Stimulated activated CD8-positive, alpha-beta memory T cell treated with anti-CD3 and anti-CD28 coated beads, Interleukin-7, amount 100 ng/mL, for 48 hours (primary cell): ENCODE data around the gene ACVR2A.

Experiments used
- DNase-seq, 2 donors: peaks; one replicate each; pipeline ENCODE4 v3.0.0-alpha.2; 2020; ENCODE audit warnings: low read depth in 1 of 2; ENCODE audit errors: extremely low read depth in 1 of 2

The ACVR2A gene

GRCh38 chr2:147854557-147855134 is 9.8 kb downstream of the ACVR2A start:
- no peak for DNase-seq

DNA sequence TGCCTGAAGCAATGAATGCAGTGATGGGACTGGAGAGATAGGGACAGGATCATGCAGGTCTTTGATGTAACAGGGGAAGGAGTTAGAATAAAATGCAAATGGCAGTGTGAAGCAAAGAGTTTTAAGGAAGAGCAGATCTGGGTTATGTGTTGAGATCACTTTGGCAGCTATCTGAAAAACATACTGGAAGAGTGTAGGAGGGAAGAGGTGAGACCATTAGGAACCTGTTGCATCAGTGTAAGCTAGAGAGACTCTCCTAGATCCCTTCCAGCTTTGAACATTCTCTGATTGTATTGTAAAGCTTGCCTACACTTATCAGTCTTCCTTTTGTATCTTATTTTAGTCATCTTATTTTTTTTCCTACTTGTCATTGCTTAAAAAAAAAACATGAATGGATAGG is 10.5 kb downstream of the ACVR2A start:
- no peak for DNase-seq

DNA sequence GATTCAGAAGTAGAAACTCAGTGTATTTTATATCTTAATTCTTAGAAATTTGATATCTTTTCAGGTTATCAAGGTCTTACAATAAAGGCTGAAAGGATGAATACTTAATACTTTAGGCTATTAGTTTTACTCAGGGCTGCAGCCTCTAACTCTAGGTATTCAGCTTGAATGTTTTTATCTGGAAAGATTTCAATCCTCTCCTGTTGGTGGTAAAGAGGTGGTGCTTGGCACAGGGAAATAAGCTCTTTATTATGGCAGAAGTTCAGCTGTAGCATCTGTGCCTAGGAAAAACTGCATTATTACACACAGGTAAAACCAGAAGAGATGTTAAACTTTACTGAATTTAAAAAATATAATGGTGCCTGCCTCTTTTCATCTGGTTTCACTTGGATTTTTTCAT is 11.1 kb downstream of the ACVR2A start:
- no peak for DNase-seq

GRCh38 chr2:147860009-147860408 is 15.2 kb downstream of the ACVR2A start:
- DNase-seq = no peak

GRCh38 chr2:147862859-147863516 is 18.2 kb downstream of the ACVR2A start:
- no peak for DNase-seq

DNA sequence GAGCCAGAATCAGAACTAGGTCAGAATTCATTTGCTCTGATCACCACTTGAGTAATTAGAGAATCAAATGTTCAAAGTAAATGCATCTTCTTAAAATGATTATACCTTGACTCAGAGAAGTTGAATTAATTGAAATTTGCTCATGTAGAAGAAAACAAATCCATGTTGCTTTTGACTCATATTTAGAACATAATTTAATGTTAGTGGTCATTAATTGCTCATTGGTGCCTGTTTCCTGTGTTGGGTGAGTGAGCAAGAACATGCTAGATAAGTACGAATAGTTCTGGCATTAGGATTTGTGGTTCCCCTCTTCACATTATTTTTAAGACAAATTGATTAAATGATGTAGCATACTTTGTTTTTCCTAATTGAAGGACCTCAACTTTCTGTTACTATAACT is 19.0 kb downstream of the ACVR2A start:
- DNase-seq = no peak

- DNase-seq = no peak
Observed at GRCh38 chr2:147865560-147865959, 20.7 kb downstream of the ACVR2A start.

- DNase-seq = no peak
Observed at GRCh38 chr2:147867050-147867449, 22.2 kb downstream of the ACVR2A start.

DNA sequence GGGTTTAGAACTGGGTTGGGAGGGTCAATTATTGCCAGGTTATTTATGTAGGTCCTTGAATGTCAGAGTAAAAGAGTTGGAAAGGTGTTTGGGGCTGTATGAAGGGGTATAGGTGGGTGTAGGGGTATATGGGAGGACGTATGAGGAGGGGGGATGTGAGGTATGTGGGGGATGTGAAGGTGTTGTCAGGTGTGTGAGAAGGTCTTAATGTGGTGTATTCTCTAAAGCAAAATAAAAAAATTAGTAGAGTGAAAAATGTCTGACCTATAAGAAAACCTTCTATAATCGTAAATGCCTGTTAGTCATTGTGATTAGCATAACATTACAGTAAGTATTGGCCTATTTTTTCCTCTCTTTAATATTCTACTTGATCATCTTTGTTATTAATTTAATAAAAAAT is 25.1 kb downstream of the ACVR2A start:
- no peak for DNase-seq

GRCh38 chr2:147872967-147873366 is 28.1 kb downstream of the ACVR2A start:
- DNase-seq = no peak

DNA sequence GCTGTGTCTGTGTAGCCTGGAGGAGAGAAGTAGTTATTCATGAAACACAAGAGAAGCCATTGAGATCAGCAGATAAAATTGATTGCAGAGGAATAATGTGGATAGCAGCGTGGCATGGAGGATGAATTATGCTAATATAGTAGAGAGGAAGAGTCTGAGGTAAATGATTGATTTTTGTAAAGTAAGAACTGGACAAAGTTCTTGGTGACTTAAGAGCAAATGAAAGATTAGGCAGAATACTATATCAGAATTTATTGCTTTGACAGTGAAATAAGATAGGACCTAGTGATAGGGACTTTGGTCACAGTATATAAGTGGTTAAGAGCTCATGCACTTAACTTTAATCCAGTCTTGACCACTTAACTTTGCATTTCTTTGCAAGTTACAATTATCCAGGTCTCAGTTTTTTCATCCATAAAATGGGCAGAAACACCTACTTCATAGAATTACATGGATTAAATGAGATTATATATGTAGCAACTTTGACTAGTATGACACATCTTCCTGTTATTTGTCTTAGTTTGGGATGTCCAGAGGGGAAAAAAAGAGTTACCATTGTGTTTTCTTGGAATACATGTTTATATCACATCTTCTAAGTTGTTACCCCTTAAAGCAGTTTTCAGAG is 29.1 kb downstream of the ACVR2A start:
- DNase-seq = no peak

DNA sequence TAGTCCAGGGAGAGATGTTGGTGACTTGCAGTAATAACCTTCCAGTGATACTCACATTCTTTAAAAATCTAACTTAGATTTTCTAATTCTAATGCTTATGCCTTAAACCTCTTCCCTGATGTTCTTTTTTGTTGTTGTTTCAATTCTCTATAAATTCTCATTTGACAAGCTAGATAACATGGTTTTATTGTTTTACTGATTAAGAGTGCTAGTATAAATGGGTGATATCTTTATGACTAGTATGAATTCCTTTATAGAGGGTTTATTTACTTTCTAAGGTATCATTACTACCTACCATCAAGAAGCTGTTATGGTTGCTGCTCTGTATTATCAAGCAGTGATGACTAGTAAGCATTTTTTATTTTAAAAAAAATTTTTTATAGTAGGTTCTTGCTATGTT is 35.0 kb downstream of the ACVR2A start:
- DNase-seq = no peak

DNA sequence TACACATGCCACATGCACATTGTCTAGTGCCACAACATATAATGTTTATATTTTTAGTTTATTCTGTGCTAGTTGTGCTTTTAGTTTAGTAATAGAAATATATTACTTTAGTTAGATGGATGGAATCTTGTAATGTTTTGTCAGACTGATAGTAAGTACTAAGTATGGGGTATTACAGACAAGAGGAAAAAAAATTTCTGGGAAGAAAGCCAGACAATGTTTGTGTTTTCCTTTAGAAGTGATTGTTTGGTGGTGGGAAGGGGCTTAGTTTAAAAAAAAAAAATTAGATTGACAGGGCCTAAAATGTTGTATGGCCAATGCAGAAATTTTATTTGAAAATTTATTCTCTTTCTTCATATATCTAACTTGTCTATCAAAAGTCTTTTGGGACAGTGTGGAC is 37.8 kb downstream of the ACVR2A start:
- DNase-seq = no peak

- no peak for DNase-seq
Observed at GRCh38 chr2:147884830-147885229, 40.0 kb downstream of the ACVR2A start.

- no peak for DNase-seq
Observed at GRCh38 chr2:147886136-147886535, 41.3 kb downstream of the ACVR2A start.

DNA sequence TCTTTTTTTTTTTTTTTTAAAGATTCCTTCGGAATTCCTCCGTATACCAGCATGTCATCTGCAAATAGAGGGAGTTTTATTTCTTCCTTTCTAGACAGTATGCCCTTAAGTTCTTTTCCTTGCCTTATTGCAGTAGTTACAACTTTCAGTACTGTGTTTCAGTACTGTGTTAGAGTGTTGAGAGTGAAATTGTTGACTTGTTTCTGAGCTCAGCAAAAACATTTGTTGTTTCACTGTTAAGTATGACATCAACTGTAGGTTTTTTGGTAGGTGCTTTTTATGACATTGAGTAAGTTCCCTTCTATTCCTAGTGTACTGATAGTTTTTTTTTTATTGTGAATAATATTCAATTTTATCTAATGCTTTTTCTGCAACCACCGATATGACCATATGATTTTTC is 43.9 kb downstream of the ACVR2A start:
- no peak for DNase-seq

DNA sequence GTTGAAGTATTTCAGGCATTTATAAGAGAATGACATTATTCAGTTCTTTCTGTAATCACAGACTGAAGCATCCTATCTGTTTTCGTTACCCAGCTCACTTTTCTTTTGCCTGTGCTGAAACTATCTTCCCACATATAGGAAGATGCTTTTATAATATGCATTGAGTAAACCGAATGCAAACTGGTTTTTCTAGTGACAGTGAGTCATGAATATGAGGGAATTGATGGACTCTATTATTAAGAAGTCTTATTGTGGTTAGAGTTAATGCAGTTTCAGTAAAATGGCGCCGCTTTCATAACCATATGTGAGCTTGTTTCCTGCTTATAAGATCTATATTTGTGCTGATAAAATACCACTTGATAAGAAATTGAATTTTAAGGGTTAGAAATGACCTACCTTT is 59.2 kb downstream of the ACVR2A start:
- DNase-seq = no peak

GRCh38 chr2:147909178-147909577 is 64.3 kb downstream of the ACVR2A start:
- DNase-seq = no peak

DNA sequence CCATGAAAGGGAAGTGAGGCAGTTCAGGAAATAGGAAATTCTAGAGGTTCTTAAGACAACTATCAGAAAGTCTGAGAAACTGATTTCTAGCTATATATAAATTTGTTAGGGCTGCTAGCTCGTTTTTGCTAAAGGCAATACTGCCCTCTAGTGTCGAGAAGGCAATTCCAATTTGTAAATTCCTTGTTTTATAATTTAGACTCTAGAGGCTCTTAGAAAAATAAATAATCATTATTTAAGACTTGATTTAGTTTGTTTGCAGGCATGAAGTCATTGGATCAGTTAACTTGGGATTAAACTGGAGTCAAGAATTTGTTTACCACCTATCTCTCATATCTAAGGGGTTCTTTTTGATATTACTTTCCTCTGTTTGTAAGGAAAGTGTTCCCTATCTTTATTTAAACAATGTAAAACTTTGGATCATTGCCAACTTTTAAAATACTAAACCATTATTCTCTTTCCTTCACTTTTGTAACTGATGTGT is 66.2 kb downstream of the ACVR2A start:
- DNase-seq = no peak

- DNase-seq = no peak
Observed at GRCh38 chr2:147913701-147914480, 69.1 kb downstream of the ACVR2A start.

DNA sequence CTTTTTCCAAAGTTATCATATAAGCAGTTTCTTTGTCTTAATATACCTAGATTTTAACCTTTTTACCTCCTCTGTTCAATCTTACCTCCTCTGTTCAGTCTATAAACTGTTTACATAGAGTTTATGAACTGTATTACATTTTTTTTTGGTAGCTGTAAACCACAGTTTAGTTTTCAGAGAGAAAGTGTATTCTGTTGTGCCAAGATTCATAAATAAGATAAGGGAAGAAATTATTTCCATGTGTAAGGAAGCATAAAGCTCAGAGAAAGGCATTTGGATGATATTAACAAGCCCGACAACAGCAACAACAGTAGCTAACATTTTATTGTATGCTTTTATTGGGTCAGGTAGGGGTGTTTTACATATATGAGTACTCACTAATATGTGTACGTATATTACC is 71.2 kb downstream of the ACVR2A start:
- DNase-seq = no peak

DNA sequence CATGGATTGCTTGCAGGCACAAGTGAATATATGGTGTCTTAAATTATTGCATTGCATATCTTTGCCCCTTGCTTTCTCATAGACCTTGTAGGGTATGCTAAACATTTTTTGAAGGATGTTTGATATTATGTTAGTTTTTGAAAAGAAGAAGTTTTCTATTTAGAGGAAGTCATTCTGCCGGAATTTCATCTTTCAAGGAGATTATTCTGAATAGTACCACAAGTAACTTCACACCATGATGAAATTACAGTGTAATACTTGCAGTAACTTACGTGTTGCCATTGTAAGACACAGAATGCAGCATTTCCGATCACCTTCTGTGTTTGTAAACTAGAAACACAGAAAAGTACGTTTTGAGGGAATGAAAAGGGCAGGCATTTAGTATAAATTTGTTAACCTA is 71.9 kb downstream of the ACVR2A start:
- DNase-seq = no peak
